Liver (tissue), 9 donors: ENCODE results near the gene GASK1B. TPM values are rescaled to one million over a fixed set of nuclear protein-coding genes. Genes with fewer than 3 reads are reported as not detected.

ENCODE experiments used
- DNase-seq: peaks from one replicate; pipeline ENCODE4 v3.0.0-alpha.2; 2017; ENCODE audit warnings: low spot score
- H3K27ac ChIP-seq, 2 donors: one replicate each; pipeline ENCODE4 v1.7.0; 2013; ENCODE audit warnings: inconsistent platforms in 2 of 2, low read length in 2 of 2, control low read depth in 1 of 2, low read depth in 1 of 2, mild to moderate bottlenecking in 1 of 2
- H3K27me3 ChIP-seq, 4 donors: one replicate each; pipeline versions ENCODE4 v1.6.1 to v1.7.0; 2013; ENCODE audit warnings: low read length in 3 of 4, inconsistent platforms in 1 of 4, mild to moderate bottlenecking in 1 of 4, moderate library complexity in 1 of 4; ENCODE audit not compliant: control insufficient read depth in 4 of 4, insufficient read depth in 4 of 4
- H3K36me3 ChIP-seq, 4 donors: one replicate each; pipeline versions ENCODE4 v1.6.1 to v1.7.0; 2013; ENCODE audit warnings: low read length in 3 of 4, mild to moderate bottlenecking in 3 of 4, low read depth in 1 of 4, moderate library complexity in 1 of 4; ENCODE audit not compliant: control insufficient read depth in 4 of 4, insufficient read depth in 3 of 4
- H3K4me1 ChIP-seq, 4 donors: one replicate each; pipeline versions ENCODE4 v1.6.1 to v1.7.0; 2013; ENCODE audit warnings: low read length in 3 of 4, mild to moderate bottlenecking in 3 of 4, moderate library complexity in 1 of 4; ENCODE audit not compliant: control insufficient read depth in 4 of 4, insufficient read depth in 4 of 4
- H3K4me3 ChIP-seq, 3 donors: one replicate each; pipeline versions ENCODE4 v1.6.1 to v1.7.0; 2013; ENCODE audit warnings: low read length in 3 of 3, control low read depth in 1 of 3, low read depth in 1 of 3, mild to moderate bottlenecking in 1 of 3
- H3K9ac ChIP-seq, 2 donors: one replicate each; pipeline ENCODE4 v1.7.0; 2013; ENCODE audit warnings: low read length in 2 of 2, mild to moderate bottlenecking in 2 of 2, moderate library complexity in 2 of 2, control low read depth in 1 of 2, low read depth in 1 of 2
- H3K9me3 ChIP-seq, 4 donors: one replicate each; pipeline versions ENCODE4 v1.6.1 to v1.7.0; 2013; ENCODE audit warnings: low read length in 3 of 4; ENCODE audit not compliant: control insufficient read depth in 4 of 4
- EGR1 ChIP-seq, 2 donors: IDR thresholded peaks; 2 replicates each; pipeline ENCODE4 v1.6.1; 2016 to 2018; ENCODE audit warnings: antibody characterized with exemption in 2 of 2, low read depth in 2 of 2
- FOXA1 ChIP-seq: IDR thresholded peaks from 2 replicates; pipeline ENCODE4 v1.6.1; 2016; ENCODE audit warnings: antibody characterized with exemption
- FOXA2 ChIP-seq: IDR thresholded peaks from 2 replicates; pipeline ENCODE4 v1.6.1; 2016; ENCODE audit warnings: antibody characterized with exemption
- GABPA ChIP-seq, 2 donors: IDR thresholded peaks in 1 of 2; conservative IDR thresholded peaks in 1 of 2; 2 replicates each; pipeline ENCODE4 v1.6.1; 2016; ENCODE audit warnings: antibody characterized with exemption in 2 of 2, mild to moderate bottlenecking in 1 of 2, moderate library complexity in 1 of 2
- HNF4A ChIP-seq, 2 donors: conservative IDR thresholded peaks; 2 replicates each; pipeline ENCODE4 v1.6.1; 2016; ENCODE audit warnings: antibody characterized with exemption in 2 of 2, mild to moderate bottlenecking in 2 of 2
- NR2F2 ChIP-seq: IDR thresholded peaks from 2 replicates; pipeline ENCODE4 v1.6.1; 2016; ENCODE audit warnings: antibody characterized with exemption
- RAD21 ChIP-seq, 2 donors: IDR thresholded peaks; 2 replicates each; pipeline ENCODE4 v1.6.1; 2016; ENCODE audit warnings: antibody characterized with exemption in 2 of 2, mild to moderate bottlenecking in 2 of 2
- RXRA ChIP-seq, 2 donors: IDR thresholded peaks; 2 replicates each; pipeline ENCODE4 v1.6.1; 2017 to 2018; ENCODE audit warnings: antibody characterized with exemption in 2 of 2, mild to moderate bottlenecking in 1 of 2
- SP1 ChIP-seq: IDR thresholded peaks from 2 replicates; pipeline ENCODE4 v1.6.1; 2018; ENCODE audit warnings: antibody characterized with exemption, mild to moderate bottlenecking
- TAF1 ChIP-seq: conservative IDR thresholded peaks from 2 replicates; pipeline ENCODE4 v1.6.1; 2016; ENCODE audit warnings: antibody characterized with exemption, mild to moderate bottlenecking
- YY1 ChIP-seq: IDR thresholded peaks from 2 replicates; pipeline ENCODE4 v1.6.1; 2016; ENCODE audit warnings: antibody characterized with exemption, mild to moderate bottlenecking
- WGBS: extraction: QIAGEN DNeasy Blood & Tissue Kit; methylation state at CpG from one replicate; pipeline ENCODE4 v1.1.7; 2013; 5-methylcytosine and 5-hydroxymethylcytosine counted together
- polyA plus RNA-seq, 2 donors: library from polyadenylated mRNA; stranded (reverse) in 1 of 2; unstranded in 1 of 2; fragments of 200-250 nt in 1 of 2; fragments of >200 nt in 1 of 2; fragmentation: Nextera tagmentation in 1 of 2; extraction: Ambion mirVana in 1 of 2; gene quantifications; one replicate each; pipeline versions ENCODE4 v1.2.1 to v1.2.3, GENCODE V29; 2013 to 2015
- total RNA-seq, 2 donors: library from RNA; depleted of rRNA; stranded (reverse); fragments of >200 nt; gene quantifications; one replicate each; pipeline ENCODE4 v1.2.3, GENCODE V29; 2014
- TF ChIP-seq, protein P1 (sequence below): IDR thresholded peaks from 2 replicates; pipeline ENCODE4 v1.6.1; 2016; ENCODE audit warnings: antibody characterized with exemption
- TF ChIP-seq, protein P2 (sequence below): fragments of 150-350 bp; IDR thresholded peaks from 2 replicates; pipeline ENCODE4 v1.5.1; 2017; ENCODE audit warnings: improper control_type of control experiment, low read depth, low read length; ENCODE audit not compliant: missing input control
- TF ChIP-seq, protein P3 (sequence below): IDR thresholded peaks from 2 replicates; pipeline ENCODE4 v1.6.1; 2016; ENCODE audit warnings: antibody characterized with exemption
- TF ChIP-seq, protein P4 (sequence below): IDR thresholded peaks from 2 replicates; pipeline ENCODE4 v1.6.1; 2016; ENCODE audit warnings: antibody characterized with exemption
- donor health status: healthy.
- donor health status: healthy.
- donor health status: healthy.
- donor health status: healthy.
- donor health status: healthy.

GASK1B gene
- total and polyA plus RNA-seq, 4 donors, result 1.3 to 8.2 (median 4.4) TPM

DNA sequence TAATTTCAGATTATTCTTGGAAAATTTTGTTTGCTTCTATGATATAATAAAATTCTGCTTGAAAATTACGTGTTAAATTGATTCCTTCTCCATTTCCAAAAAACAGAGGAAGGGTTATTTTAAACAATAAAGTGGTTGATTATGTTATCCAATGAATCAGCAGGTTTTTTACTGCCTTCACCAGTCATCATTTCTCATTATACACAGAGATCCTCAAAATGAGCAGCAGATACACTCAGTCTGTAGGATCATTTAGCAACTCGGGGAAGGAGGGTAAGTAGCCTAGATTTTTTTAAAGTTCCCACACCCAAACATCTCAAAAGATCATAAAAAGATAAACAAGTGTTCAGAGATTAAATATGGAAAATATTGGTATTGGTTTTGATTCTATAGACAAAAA is 30.6 kb upstream of the GASK1B start:
- H3K27me3 ChIP-seq, result no peaks in the 10 kb centered on the region
- no peak overlapping the region for H3K27ac ChIP-seq
- no peak overlapping the region for H3K9ac ChIP-seq
- WGBS, result 76% methylated on average over 2 of the region's 2 CpGs
- TF ChIP-seq EGR1 (IDR thresholded peaks at IDR 0.05; ENCODE audit: low read depth in 2 of 2), result no peak
- TF ChIP-seq FOXA2, result no peak
- TF ChIP-seq RAD21 (IDR thresholded peaks at IDR 0.05), result no peak
- TF ChIP-seq TAF1, result no peak
- no peak for TF ChIP-seq GABPA (IDR thresholded peaks at IDR 0.05 in 1 of 2, conservative IDR thresholded peaks at IDR 0.05 in 1 of 2)
- TF ChIP-seq, protein P1, sequence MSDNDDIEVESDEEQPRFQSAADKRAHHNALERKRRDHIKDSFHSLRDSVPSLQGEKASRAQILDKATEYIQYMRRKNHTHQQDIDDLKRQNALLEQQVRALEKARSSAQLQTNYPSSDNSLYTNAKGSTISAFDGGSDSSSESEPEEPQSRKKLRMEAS, result no peak
- H3K9me3 ChIP-seq, result no peaks in the 10 kb centered on the region
- H3K4me1 ChIP-seq, result no peaks in the 10 kb centered on the region
- H3K36me3 ChIP-seq, result no peaks in the 10 kb centered on the region
- DNase-seq, result no peak
- no peak overlapping the region for H3K4me3 ChIP-seq

DNA sequence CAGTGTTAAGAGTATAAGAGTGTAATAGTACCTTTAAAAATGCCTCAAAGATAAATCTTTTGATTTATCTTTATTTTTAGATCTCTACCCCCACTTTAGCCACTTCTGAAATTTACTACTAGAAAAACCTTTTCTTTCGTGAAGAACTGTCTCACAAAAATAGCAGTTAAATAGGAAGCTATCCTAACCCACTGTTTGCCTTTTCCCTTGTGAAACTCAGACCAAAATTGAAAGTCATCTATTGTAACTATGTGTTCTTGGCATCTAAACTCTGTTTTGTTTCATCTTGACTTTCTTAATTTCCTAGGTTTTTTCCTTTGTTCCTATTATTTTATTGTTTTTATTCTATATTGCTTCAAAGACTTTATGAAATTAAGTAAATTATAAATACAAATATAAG is 29.7 kb upstream of the GASK1B start:
- TF ChIP-seq FOXA2 (no peak), YY1 (no peak), RAD21 (IDR thresholded peaks at IDR 0.05) (no peak), RXRA (IDR thresholded peaks at IDR 0.05) (no peak), EGR1 (IDR thresholded peaks at IDR 0.05; ENCODE audit: low read depth in 2 of 2) (no peak), SP1 (no peak), NR2F2 (no peak), HNF4A (conservative IDR thresholded peaks at IDR 0.05) (no peak), TAF1 (no peak)
- TF ChIP-seq, protein P2, sequence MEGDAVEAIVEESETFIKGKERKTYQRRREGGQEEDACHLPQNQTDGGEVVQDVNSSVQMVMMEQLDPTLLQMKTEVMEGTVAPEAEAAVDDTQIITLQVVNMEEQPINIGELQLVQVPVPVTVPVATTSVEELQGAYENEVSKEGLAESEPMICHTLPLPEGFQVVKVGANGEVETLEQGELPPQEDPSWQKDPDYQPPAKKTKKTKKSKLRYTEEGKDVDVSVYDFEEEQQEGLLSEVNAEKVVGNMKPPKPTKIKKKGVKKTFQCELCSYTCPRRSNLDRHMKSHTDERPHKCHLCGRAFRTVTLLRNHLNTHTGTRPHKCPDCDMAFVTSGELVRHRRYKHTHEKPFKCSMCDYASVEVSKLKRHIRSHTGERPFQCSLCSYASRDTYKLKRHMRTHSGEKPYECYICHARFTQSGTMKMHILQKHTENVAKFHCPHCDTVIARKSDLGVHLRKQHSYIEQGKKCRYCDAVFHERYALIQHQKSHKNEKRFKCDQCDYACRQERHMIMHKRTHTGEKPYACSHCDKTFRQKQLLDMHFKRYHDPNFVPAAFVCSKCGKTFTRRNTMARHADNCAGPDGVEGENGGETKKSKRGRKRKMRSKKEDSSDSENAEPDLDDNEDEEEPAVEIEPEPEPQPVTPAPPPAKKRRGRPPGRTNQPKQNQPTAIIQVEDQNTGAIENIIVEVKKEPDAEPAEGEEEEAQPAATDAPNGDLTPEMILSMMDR, result no peak
- TF ChIP-seq, protein P3, sequence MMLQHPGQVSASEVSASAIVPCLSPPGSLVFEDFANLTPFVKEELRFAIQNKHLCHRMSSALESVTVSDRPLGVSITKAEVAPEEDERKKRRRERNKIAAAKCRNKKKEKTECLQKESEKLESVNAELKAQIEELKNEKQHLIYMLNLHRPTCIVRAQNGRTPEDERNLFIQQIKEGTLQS, result no peak
- TF ChIP-seq, protein P4, sequence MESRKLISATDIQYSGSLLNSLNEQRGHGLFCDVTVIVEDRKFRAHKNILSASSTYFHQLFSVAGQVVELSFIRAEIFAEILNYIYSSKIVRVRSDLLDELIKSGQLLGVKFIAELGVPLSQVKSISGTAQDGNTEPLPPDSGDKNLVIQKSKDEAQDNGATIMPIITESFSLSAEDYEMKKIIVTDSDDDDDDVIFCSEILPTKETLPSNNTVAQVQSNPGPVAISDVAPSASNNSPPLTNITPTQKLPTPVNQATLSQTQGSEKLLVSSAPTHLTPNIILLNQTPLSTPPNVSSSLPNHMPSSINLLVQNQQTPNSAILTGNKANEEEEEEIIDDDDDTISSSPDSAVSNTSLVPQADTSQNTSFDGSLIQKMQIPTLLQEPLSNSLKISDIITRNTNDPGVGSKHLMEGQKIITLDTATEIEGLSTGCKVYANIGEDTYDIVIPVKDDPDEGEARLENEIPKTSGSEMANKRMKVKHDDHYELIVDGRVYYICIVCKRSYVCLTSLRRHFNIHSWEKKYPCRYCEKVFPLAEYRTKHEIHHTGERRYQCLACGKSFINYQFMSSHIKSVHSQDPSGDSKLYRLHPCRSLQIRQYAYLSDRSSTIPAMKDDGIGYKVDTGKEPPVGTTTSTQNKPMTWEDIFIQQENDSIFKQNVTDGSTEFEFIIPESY, result no peak
- Histone ChIP-seq H3K9ac (no peak overlapping the region), H3K36me3 (no peaks in the 10 kb centered on the region), H3K4me1 (no peaks in the 10 kb centered on the region), H3K9me3 (no peaks in the 10 kb centered on the region), H3K27me3 (no peaks in the 10 kb centered on the region), H3K4me3 (no peak overlapping the region), H3K27ac (no peak overlapping the region)
- 69% methylated on average over 1 of the region's 1 CpG for WGBS
- no peak for DNase-seq

DNA sequence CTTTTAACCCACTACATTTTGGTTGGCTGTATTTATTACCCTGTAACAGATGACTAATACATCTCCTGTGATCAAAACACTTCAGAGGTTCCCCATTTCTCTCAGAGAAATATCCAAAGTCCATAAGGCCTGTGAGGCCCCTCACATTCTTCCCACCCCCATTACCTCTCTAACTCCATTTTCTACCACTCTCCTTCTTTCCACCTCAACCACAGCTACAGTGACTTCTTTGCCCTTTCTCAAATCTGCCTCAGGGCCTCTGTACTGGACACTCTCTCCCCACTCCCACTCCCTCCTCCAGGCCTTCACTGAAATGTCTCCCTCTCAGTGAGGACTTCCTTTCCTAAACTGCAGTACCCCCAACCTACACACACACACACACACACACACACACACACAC is 29.1 kb upstream of the GASK1B start:
- no peaks in the 10 kb centered on the region for H3K4me1 ChIP-seq
- H3K27me3 ChIP-seq, result no peaks in the 10 kb centered on the region
- H3K9ac ChIP-seq, result no peak overlapping the region
- H3K9me3 ChIP-seq, result no peaks in the 10 kb centered on the region
- no peak overlapping the region for H3K4me3 ChIP-seq
- H3K36me3 ChIP-seq, result no peaks in the 10 kb centered on the region
- H3K27ac ChIP-seq, result no peak overlapping the region
- TF ChIP-seq, protein P4, result no peak
- no peak for TF ChIP-seq FOXA1
- TF ChIP-seq TAF1, result no peak
- TF ChIP-seq EGR1 (IDR thresholded peaks at IDR 0.05; ENCODE audit: low read depth in 2 of 2), result no peak
- no peak for TF ChIP-seq YY1
- TF ChIP-seq, protein P1, result no peak
- TF ChIP-seq, protein P3, result no peak
- no peak for DNase-seq
